SJSA1 (cell line): ENCODE measurements around the gene NENF. TPM values are rescaled to one million over a fixed set of nuclear protein-coding genes. Genes with fewer than 3 reads are reported as not detected.

ENCODE experiments used
- DNase-seq, 2 experiments: peaks; one replicate each; pipeline ENCODE4 v3.0.0-alpha.2; 2015 to 2020; ENCODE audit warnings: low spot score in 2 of 2, low read depth in 1 of 2
- H3K27ac ChIP-seq: fragments of 250-450 bp; sonication (Bioruptor Pico); 2 replicates; pipeline ENCODE4 v1.5.1; 2020; ENCODE audit warnings: mild to moderate bottlenecking, moderate library complexity
- H3K27me3 ChIP-seq: fragments of 250-450 bp; sonication (Bioruptor Pico); replicated peaks from 2 replicates; pipeline ENCODE4 v1.5.1; 2020; ENCODE audit warnings: mild to moderate bottlenecking, moderate library complexity
- H3K36me3 ChIP-seq: fragments of 250-450 bp; sonication (Bioruptor Pico); 2 replicates; pipeline ENCODE4 v1.5.1; 2020; ENCODE audit warnings: mild to moderate bottlenecking
- H3K4me1 ChIP-seq: fragments of 250-450 bp; sonication (Bioruptor Pico); replicated peaks from 2 replicates; pipeline ENCODE4 v1.6.1; 2021; ENCODE audit warnings: mild to moderate bottlenecking
- H3K4me3 ChIP-seq: fragments of 250-450 bp; sonication (Bioruptor Pico); 2 replicates; pipeline ENCODE4 v1.5.1; 2020; ENCODE audit warnings: mild to moderate bottlenecking
- H3K9me3 ChIP-seq: fragments of 250-450 bp; sonication (Bioruptor Pico); replicated peaks from 2 replicates; pipeline ENCODE4 v1.5.1; 2020; ENCODE audit warnings: mild to moderate bottlenecking
- total RNA-seq: library from RNA; depleted of rRNA; stranded (reverse); fragments of >200 nt; shearing (Covaris generic); gene quantifications from 2 replicates; pipeline ENCODE4 v1.2.3, GENCODE V29; 2014

Gene NENF
- total RNA-seq, 1 experiment from 2014 or later: 68.9 TPM

GRCh38 chr1:212414328-212415106, 18.2 kb upstream of the NENF start, which contains the start of gene PACC1:
Gene PACC1 (minus strand): TSS chr1:212414886. CDS start chr1:212414757, 129 bp downstream.
- DNase-seq: peak; percentile 83 to 91
- peaks cover 10% of the 10 kb centered on the region for H3K4me1 ChIP-seq
- no peaks in the 10 kb centered on the region for H3K9me3 ChIP-seq
- H3K27ac ChIP-seq: no peak within 1 kb of the TSS; the same call in 1 of the 2 replicates
- H3K27me3 ChIP-seq: no peaks in the 10 kb centered on the region
- peaks cover 9% of the 10 kb centered on the region for H3K36me3 ChIP-seq
- peak within 1 kb of the TSS; percentile 75 for H3K4me3 ChIP-seq

GRCh38 chr1:212415107-212415841, 17.4 kb upstream of the NENF start:
- no peak overlapping the region; the same call in 1 of the 2 replicates for H3K27ac ChIP-seq
- H3K4me1 ChIP-seq: peaks cover 10% of the 10 kb centered on the region
- no peaks in the 10 kb centered on the region for H3K9me3 ChIP-seq
- peaks cover 5% of the 10 kb centered on the region for H3K36me3 ChIP-seq
- DNase-seq: peak in 1 of 2 experiments; percentile 34
- no peaks in the 10 kb centered on the region for H3K27me3 ChIP-seq
- peak overlapping the region; percentile 75 for H3K4me3 ChIP-seq

- Histone ChIP-seq H3K4me3 (no peak overlapping the region), H3K36me3 (no peaks in the 10 kb centered on the region), H3K27ac (no peak overlapping the region), H3K27me3 (peaks cover 6% of the 10 kb centered on the region), H3K4me1 (no peaks in the 10 kb centered on the region), H3K9me3 (no peaks in the 10 kb centered on the region)
- no peak for DNase-seq
Observed at GRCh38 chr1:212421165-212421564, 11.6 kb upstream of the NENF start.

GRCh38 chr1:212423879-212424278, 8.8 kb upstream of the NENF start:
- Histone ChIP-seq H3K27ac (no peak overlapping the region), H3K27me3 (peaks cover 8% of the 10 kb centered on the region), H3K4me1 (no peaks in the 10 kb centered on the region), H3K4me3 (no peak overlapping the region), H3K9me3 (no peaks in the 10 kb centered on the region), H3K36me3 (no peaks in the 10 kb centered on the region)
- no peak for DNase-seq

- H3K4me3 ChIP-seq: no peak overlapping the region
- H3K27me3 ChIP-seq: peaks cover 8% of the 10 kb centered on the region
- H3K4me1 ChIP-seq: 0 out of 2 replicates have a peak, but pooled peaks cover 9% of the 10 kb centered on the region
- no peak for DNase-seq
- H3K27ac ChIP-seq: no peak overlapping the region
- H3K36me3 ChIP-seq: peaks cover 3% of the 10 kb centered on the region; the same call in 1 of the 2 replicates
- no peaks in the 10 kb centered on the region for H3K9me3 ChIP-seq
Observed at GRCh38 chr1:212428496-212428895, 4.2 kb upstream of the NENF start.

- H3K27me3 ChIP-seq: peaks cover 2% of the 10 kb centered on the region; the same call in 1 of the 2 replicates
- H3K9me3 ChIP-seq: no peaks in the 10 kb centered on the region
- peaks cover 3% of the 10 kb centered on the region; the same call in 1 of the 2 replicates for H3K36me3 ChIP-seq
- H3K4me1 ChIP-seq: 0 out of 2 replicates have a peak, but pooled peaks cover 16% of the 10 kb centered on the region
- no peak for DNase-seq
- H3K4me3 ChIP-seq: no peak overlapping the region
- H3K27ac ChIP-seq: no peak overlapping the region
Observed at GRCh38 chr1:212430416-212430815, 2.3 kb upstream of the NENF start.

- H3K4me3 ChIP-seq: no peak overlapping the region
- H3K27ac ChIP-seq: no peak overlapping the region
- H3K36me3 ChIP-seq: peaks cover 3% of the 10 kb centered on the region; the same call in 1 of the 2 replicates
- H3K9me3 ChIP-seq: no peaks in the 10 kb centered on the region
- DNase-seq: no peak
- H3K27me3 ChIP-seq: peaks cover 2% of the 10 kb centered on the region; the same call in 1 of the 2 replicates
- 0 out of 2 replicates have a peak, but pooled peaks cover 16% of the 10 kb centered on the region for H3K4me1 ChIP-seq
Observed at GRCh38 chr1:212430955-212431394, 1.7 kb upstream of the NENF start.

GRCh38 chr1:212431644-212432043, 1.1 kb upstream of the NENF start:
- H3K4me3 ChIP-seq: no peak overlapping the region
- H3K27me3 ChIP-seq: peaks cover 2% of the 10 kb centered on the region; the same call in 1 of the 2 replicates
- no peaks in the 10 kb centered on the region for H3K9me3 ChIP-seq
- peaks cover 3% of the 10 kb centered on the region; the same call in 1 of the 2 replicates for H3K36me3 ChIP-seq
- DNase-seq: no peak
- H3K27ac ChIP-seq: no peak overlapping the region
- 0 out of 2 replicates have a peak, but pooled peaks cover 16% of the 10 kb centered on the region for H3K4me1 ChIP-seq

GRCh38 chr1:212432272-212432660, 454 bp upstream of the NENF start:
- Histone ChIP-seq H3K4me3 (peak overlapping the region; percentile 92), H3K27me3 (peaks cover 2% of the 10 kb centered on the region; the same call in 1 of the 2 replicates), H3K27ac (peak overlapping the region; percentile 29; the same call in 1 of the 2 replicates), H3K36me3 (peaks cover 3% of the 10 kb centered on the region; the same call in 1 of the 2 replicates), H3K4me1 (0 out of 2 replicates have a peak, but pooled peaks cover 16% of the 10 kb centered on the region), H3K9me3 (no peaks in the 10 kb centered on the region)
- no peak for DNase-seq

- Histone ChIP-seq H3K27me3 (peaks cover under 1% of the 10 kb centered on the region; the same call in 1 of the 2 replicates), H3K4me3 (peak overlapping the region; percentile 92), H3K4me1 (0 out of 2 replicates have a peak, but pooled peaks cover 16% of the 10 kb centered on the region), H3K27ac (no peak overlapping the region), H3K36me3 (peaks cover 3% of the 10 kb centered on the region; the same call in 1 of the 2 replicates), H3K9me3 (no peaks in the 10 kb centered on the region)
- DNase-seq: no peak
Observed at GRCh38 chr1:212433577-212434462, 1.1 kb downstream of the NENF start.

GRCh38 chr1:212434992-212435391, 2.3 kb downstream of the NENF start:
- Histone ChIP-seq H3K27ac (no peak overlapping the region), H3K4me1 (0 out of 2 replicates have a peak, but pooled peaks cover 16% of the 10 kb centered on the region), H3K27me3 (no peaks in the 10 kb centered on the region), H3K4me3 (no peak overlapping the region), H3K9me3 (no peaks in the 10 kb centered on the region), H3K36me3 (peaks cover 3% of the 10 kb centered on the region; the same call in 1 of the 2 replicates)
- DNase-seq: no peak

- H3K36me3 ChIP-seq: peaks cover 3% of the 10 kb centered on the region; the same call in 1 of the 2 replicates
- H3K27me3 ChIP-seq: no peaks in the 10 kb centered on the region
- no peak overlapping the region for H3K27ac ChIP-seq
Observed at GRCh38 chr1:212437179-212437798, 4.6 kb downstream of the NENF start.

More at GRCh38 chr1:212437179-212437798, 4.6 kb downstream of the NENF start:
- Histone ChIP-seq H3K9me3 (no peaks in the 10 kb centered on the region), H3K4me1 (0 out of 2 replicates have a peak, but pooled peaks cover 11% of the 10 kb centered on the region), H3K4me3 (no peak overlapping the region)
- DNase-seq: no peak
